HepG2 (cell line): ENCODE measurements around the gene ADGRV1. TPM values are rescaled to one million over a fixed set of nuclear protein-coding genes. Genes with fewer than 3 reads are reported as not detected.

Source experiments
- ATAC-seq: fragments of 200-7000 bp; cut with Tn5 transposase; 3 replicates; pipeline ENCODE4 v1.9.1; 2020; ENCODE audit warnings: mild to moderate bottlenecking, moderate library complexity
- BruUV-seq: library from RNA; stranded (reverse); fragments of 400-500 nt; replicated peaks from 2 replicates; lab custom pipeline; 2021; lab: Mats Ljungman, UMichigan
- CTCF ChIA-PET: fragments of 300-600 bp; formaldehyde crosslinking; extraction: SDS; loops from one replicate; lab custom pipeline; 2021; ENCODE audit warnings: low total read pairs, inconsistent platforms, low intra/inter-chr PET ratio; lab: Yijun Ruan, JAX
- POLR2A ChIA-PET: fragments of 350-600 bp; sonication (Branson Sonifier 250); formaldehyde crosslinking; loops from one replicate; lab custom pipeline; 2020; ENCODE audit warnings: antibody characterized with exemption, inconsistent platforms; lab: Yijun Ruan, JAX
- DNase-seq: peaks from one replicate; pipeline ENCODE4 v3.0.0-alpha.2; 2015; ENCODE audit warnings: low spot score
- FAIRE-seq: peaks from 3 replicates; lab custom pipeline; 2011; peaks lifted over from hg19 to GRCh38; lab: Jason Lieb, UNC
- H2AFZ ChIP-seq: one replicate; pipeline ENCODE4 v1.6.1; 2011; ENCODE audit warnings: low read length, inconsistent platforms
- H3K27ac ChIP-seq: fragments of 300-600 bp; 3 replicates; pipeline ENCODE4 v1.8.0; 2011; ENCODE audit warnings: mixed run types, mild to moderate bottlenecking, mixed read lengths, low read length, inconsistent platforms; ENCODE audit not compliant: insufficient read depth; ENCODE audit errors: extremely low read length
- H3K27me3 ChIP-seq, 2 experiments: fragments of 200-600 bp in 1 of 2; 2 replicates in 1 of 2; 3 replicates in 1 of 2; pipeline versions ENCODE4 v1.6.0 to v1.8.0; 2011; ENCODE audit warnings: low read length in 2 of 2, mild to moderate bottlenecking in 2 of 2, moderate library complexity in 2 of 2, inconsistent platforms in 1 of 2; ENCODE audit not compliant: insufficient read depth in 2 of 2, control insufficient read depth in 1 of 2
- H3K36me3 ChIP-seq, 2 experiments: fragments of 200-600 bp in 1 of 2; replicated peaks in 1 of 2; 2 replicates in 1 of 2; 3 replicates in 1 of 2; pipeline versions ENCODE4 v1.5.1 to v1.8.0; 2011; ENCODE audit warnings: low read length in 2 of 2, inconsistent platforms in 1 of 2; ENCODE audit not compliant: insufficient read depth in 2 of 2, control insufficient read depth in 1 of 2
- H3K4me1 ChIP-seq: 2 replicates; pipeline ENCODE4 v1.5.1; 2012; ENCODE audit warnings: low read length, inconsistent platforms; ENCODE audit not compliant: insufficient read depth
- H3K4me2 ChIP-seq: 2 replicates; pipeline ENCODE4 v1.6.0; 2011; ENCODE audit warnings: low read depth, low read length, inconsistent platforms
- H3K4me3 ChIP-seq, 3 experiments: fragments of 200-600 bp in 1 of 3; sonication (generic), shearing (Covaris generic) in 1 of 3; replicated peaks in 1 of 3; 2 replicates each; pipeline ENCODE4 v1.5.1; 2011 to 2016; ENCODE audit warnings: low read length in 3 of 3, inconsistent platforms in 2 of 3, low read depth in 2 of 3, mild to moderate bottlenecking in 2 of 3, control low read depth in 1 of 3, mixed read lengths in 1 of 3; ENCODE audit not compliant: insufficient read depth in 1 of 3
- H3K79me2 ChIP-seq: one replicate; pipeline ENCODE4 v1.6.1; 2011; ENCODE audit warnings: low read length, inconsistent platforms; ENCODE audit not compliant: insufficient read depth
- H3K9ac ChIP-seq: 2 replicates; pipeline ENCODE4 v1.6.0; 2011; ENCODE audit warnings: mild to moderate bottlenecking, low read depth, low read length, inconsistent platforms; ENCODE audit not compliant: insufficient read depth
- H3K9me3 ChIP-seq: 2 replicates; pipeline ENCODE4 v1.5.1; 2012; ENCODE audit warnings: mild to moderate bottlenecking, low read length
- H4K20me1 ChIP-seq: 2 replicates; pipeline ENCODE4 v1.6.0; 2011; ENCODE audit warnings: inconsistent platforms, mild to moderate bottlenecking, low read length, moderate library complexity; ENCODE audit not compliant: insufficient read depth
- CREM ChIP-seq, 2 experiments: sonication (generic) in 1 of 2; formaldehyde crosslinking in 1 of 2; IDR thresholded peaks; 2 replicates each; pipeline versions ENCODE4 v1.4.0 to v1.6.1; 2016 to 2020; ENCODE audit warnings: antibody characterized with exemption in 1 of 2, mild to moderate bottlenecking in 1 of 2, missing genetic modification reagents in 1 of 2
- GTF2F1 ChIP-seq: fragments of 150-350 bp; IDR thresholded peaks from 2 replicates; pipeline ENCODE4 v1.6.1; 2014; ENCODE audit warnings: low read length
- HDAC6 ChIP-seq: fragments of 200-600 bp; sonication (generic); IDR thresholded peaks from 2 replicates; pipeline ENCODE4 v1.7.0; 2017; ENCODE audit warnings: mild to moderate bottlenecking, antibody characterized with exemption, low read length, low read depth
- HOXA3 ChIP-seq: sonication (generic); formaldehyde crosslinking; IDR thresholded peaks from 2 replicates; pipeline ENCODE4 v1.5.0; 2020; ENCODE audit warnings: missing genetic modification reagents
- RAD21 ChIP-seq: fragments of 450-650 bp; formaldehyde crosslinking; IDR thresholded peaks from 2 replicates; pipeline ENCODE4 v1.5.0; 2020; ENCODE audit warnings: mild to moderate bottlenecking
- REXO4 ChIP-seq: sonication (generic); formaldehyde crosslinking; IDR thresholded peaks from 2 replicates; pipeline ENCODE4 v1.8.0; 2022; ENCODE audit warnings: missing genetic modification reagents, mild to moderate bottlenecking, borderline replicate concordance
- SP140L ChIP-seq: sonication (generic); formaldehyde crosslinking; IDR thresholded peaks from 2 replicates; pipeline ENCODE4 v1.4.0; 2020; ENCODE audit warnings: missing genetic modification reagents, borderline replicate concordance
- WIZ ChIP-seq: sonication (generic); formaldehyde crosslinking; IDR thresholded peaks from 2 replicates; pipeline ENCODE4 v1.5.1; 2020; ENCODE audit warnings: mild to moderate bottlenecking, missing genetic modification reagents
- ZEB1 ChIP-seq: IDR thresholded peaks from 2 replicates; pipeline ENCODE4 v1.6.1; 2012; ENCODE audit warnings: mild to moderate bottlenecking, low read depth, inconsistent platforms; ENCODE audit not compliant: insufficient replicate concordance
- ZFP62 ChIP-seq: sonication (generic); formaldehyde crosslinking; IDR thresholded peaks from 2 replicates; pipeline ENCODE4 v1.4.0; 2020; ENCODE audit warnings: missing genetic modification reagents
- ZKSCAN8 ChIP-seq: IDR thresholded peaks from 2 replicates; pipeline ENCODE4 v1.6.1; 2016; ENCODE audit warnings: borderline replicate concordance, missing genetic modification reagents, missing compliant biosample characterization
- ZNF225 ChIP-seq: sonication (generic); formaldehyde crosslinking; IDR thresholded peaks from 2 replicates; pipeline ENCODE4 v1.4.0; 2020; ENCODE audit warnings: mild to moderate bottlenecking, missing genetic modification reagents
- ZNF317 ChIP-seq: sonication (generic); formaldehyde crosslinking; IDR thresholded peaks from 2 replicates; pipeline ENCODE4 v1.5.0; 2020; ENCODE audit warnings: mild to moderate bottlenecking, missing genetic modification reagents
- ZNF367 ChIP-seq: sonication (generic); formaldehyde crosslinking; IDR thresholded peaks from 2 replicates; pipeline ENCODE4 v1.4.0; 2020; ENCODE audit warnings: missing genetic modification reagents, borderline replicate concordance
- ZNF44 ChIP-seq: sonication (generic); formaldehyde crosslinking; IDR thresholded peaks from 2 replicates; pipeline ENCODE4 v1.5.1; 2020; ENCODE audit warnings: mild to moderate bottlenecking, missing genetic modification reagents
- ZNF557 ChIP-seq: sonication (generic); formaldehyde crosslinking; IDR thresholded peaks from 2 replicates; pipeline ENCODE4 v1.4.0; 2020; ENCODE audit warnings: missing genetic modification reagents
- WGBS: methylation state at CpG from one replicate; pipeline ENCODE4 v1.1.6; 2017; ENCODE audit warnings: low lambda C conversion rate; 5-methylcytosine and 5-hydroxymethylcytosine counted together
- in situ Hi-C: cut with HindIII; loops from 2 replicates; pipeline ENCODE4 v1.10.0; 2017; ENCODE audit warnings: low pct_unique_long_range_greater_than_20kb; ENCODE audit not compliant: extremely low pct_ligation_motif_present
- intact Hi-C: fragments of 100-400 bp; cut with micrococcal nuclease; formaldehyde crosslinking; loops from one replicate; pipeline ENCODE4 v1.10.0; 2022; ENCODE audit not compliant: unreplicated experiment
- polyA plus RNA-seq, 8 experiments: library from polyadenylated mRNA; depleted of rRNA in 3 of 8; stranded (reverse) in 7 of 8; unstranded in 1 of 8; fragments of >200 nt; fragmentation: Illumina TruSeq in 4 of 8; extraction: Trizol in 4 of 8; gene quantifications; 2 replicates each; pipeline versions ENCODE4 v1.2.1 to v1.2.3, GENCODE V29; 2011 to 2016; ENCODE audit warnings: low read depth in 4 of 8, missing spikeins in 1 of 8, mixed read lengths in 1 of 8; ENCODE audit not compliant: insufficient read depth in 1 of 8
- total RNA-seq, 5 experiments: library from RNA; depleted of rRNA; stranded (reverse); fragments of >200 nt; fragmentation: Illumina TruSeq; extraction: Trizol; gene quantifications; 2 replicates each; pipeline ENCODE4 v1.2.3, GENCODE V29; 2016; ENCODE audit warnings: low read depth in 1 of 5
- TF ChIP-seq, protein P1 (sequence below): sonication (generic); formaldehyde crosslinking; IDR thresholded peaks from 2 replicates; pipeline ENCODE4 v1.4.0; 2020; ENCODE audit warnings: mild to moderate bottlenecking, missing genetic modification reagents, borderline replicate concordance
- TF ChIP-seq, protein P2 (sequence below): sonication (generic); formaldehyde crosslinking; IDR thresholded peaks from 2 replicates; pipeline ENCODE4 v1.8.1; 2023; ENCODE audit warnings: mild to moderate bottlenecking, inconsistent platforms, moderate library complexity, missing genetic modification reagents, borderline replicate concordance

The ADGRV1 gene
- total and polyA plus RNA-seq, 2 of the 13 experiments (the other 11 are each of a cell fraction or from before 2014, with no cell fraction given), result 1.7 to 3.9 TPM

DNA sequence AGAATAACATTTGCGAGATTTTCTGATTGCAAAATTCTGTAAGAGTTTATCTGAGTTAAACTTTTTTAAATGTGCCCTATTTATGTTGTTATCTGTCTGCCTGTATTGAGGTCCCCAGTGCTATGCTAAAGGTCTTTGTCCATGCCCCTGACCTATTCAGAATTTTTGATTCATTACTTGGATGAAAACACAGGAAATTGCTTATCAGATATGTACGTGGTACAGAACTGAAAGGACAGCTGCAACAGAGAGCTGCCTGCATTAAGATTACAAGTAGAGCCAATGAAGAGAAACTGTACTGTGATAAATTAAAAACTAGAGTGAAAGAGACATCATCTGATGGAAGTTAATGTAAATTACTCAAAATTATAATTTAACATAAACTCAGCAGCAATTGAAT lies 408.8 kb downstream of the ADGRV1 start (continued):
- TF ChIP-seq, protein P1, sequence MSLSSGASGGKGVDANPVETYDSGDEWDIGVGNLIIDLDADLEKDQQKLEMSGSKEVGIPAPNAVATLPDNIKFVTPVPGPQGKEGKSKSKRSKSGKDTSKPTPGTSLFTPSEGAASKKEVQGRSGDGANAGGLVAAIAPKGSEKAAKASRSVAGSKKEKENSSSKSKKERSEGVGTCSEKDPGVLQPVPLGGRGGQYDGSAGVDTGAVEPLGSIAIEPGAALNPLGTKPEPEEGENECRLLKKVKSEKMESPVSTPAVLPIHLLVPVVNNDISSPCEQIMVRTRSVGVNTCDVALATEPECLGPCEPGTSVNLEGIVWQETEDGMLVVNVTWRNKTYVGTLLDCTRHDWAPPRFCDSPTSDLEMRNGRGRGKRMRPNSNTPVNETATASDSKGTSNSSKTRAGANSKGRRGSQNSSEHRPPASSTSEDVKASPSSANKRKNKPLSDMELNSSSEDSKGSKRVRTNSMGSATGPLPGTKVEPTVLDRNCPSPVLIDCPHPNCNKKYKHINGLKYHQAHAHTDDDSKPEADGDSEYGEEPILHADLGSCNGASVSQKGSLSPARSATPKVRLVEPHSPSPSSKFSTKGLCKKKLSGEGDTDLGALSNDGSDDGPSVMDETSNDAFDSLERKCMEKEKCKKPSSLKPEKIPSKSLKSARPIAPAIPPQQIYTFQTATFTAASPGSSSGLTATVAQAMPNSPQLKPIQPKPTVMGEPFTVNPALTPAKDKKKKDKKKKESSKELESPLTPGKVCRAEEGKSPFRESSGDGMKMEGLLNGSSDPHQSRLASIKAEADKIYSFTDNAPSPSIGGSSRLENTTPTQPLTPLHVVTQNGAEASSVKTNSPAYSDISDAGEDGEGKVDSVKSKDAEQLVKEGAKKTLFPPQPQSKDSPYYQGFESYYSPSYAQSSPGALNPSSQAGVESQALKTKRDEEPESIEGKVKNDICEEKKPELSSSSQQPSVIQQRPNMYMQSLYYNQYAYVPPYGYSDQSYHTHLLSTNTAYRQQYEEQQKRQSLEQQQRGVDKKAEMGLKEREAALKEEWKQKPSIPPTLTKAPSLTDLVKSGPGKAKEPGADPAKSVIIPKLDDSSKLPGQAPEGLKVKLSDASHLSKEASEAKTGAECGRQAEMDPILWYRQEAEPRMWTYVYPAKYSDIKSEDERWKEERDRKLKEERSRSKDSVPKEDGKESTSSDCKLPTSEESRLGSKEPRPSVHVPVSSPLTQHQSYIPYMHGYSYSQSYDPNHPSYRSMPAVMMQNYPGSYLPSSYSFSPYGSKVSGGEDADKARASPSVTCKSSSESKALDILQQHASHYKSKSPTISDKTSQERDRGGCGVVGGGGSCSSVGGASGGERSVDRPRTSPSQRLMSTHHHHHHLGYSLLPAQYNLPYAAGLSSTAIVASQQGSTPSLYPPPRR (CRISPR knock-in tag), result no peak
- TF ChIP-seq ZFP62 (CRISPR knock-in tag) (no peak), ZNF367 (CRISPR knock-in tag) (no peak), REXO4 (CRISPR knock-in tag) (no peak), HOXA3 (CRISPR knock-in tag) (no peak), CREM (IDR thresholded peaks at IDR 0.05) (no peak), CREM (CRISPR knock-in tag; IDR thresholded peaks at IDR 0.05) (no peak), ZNF225 (CRISPR knock-in tag) (no peak), SP140L (CRISPR knock-in tag) (no peak), ZEB1 (no peak)
- TF ChIP-seq, all 625 proteins: peak for 0

DNA sequence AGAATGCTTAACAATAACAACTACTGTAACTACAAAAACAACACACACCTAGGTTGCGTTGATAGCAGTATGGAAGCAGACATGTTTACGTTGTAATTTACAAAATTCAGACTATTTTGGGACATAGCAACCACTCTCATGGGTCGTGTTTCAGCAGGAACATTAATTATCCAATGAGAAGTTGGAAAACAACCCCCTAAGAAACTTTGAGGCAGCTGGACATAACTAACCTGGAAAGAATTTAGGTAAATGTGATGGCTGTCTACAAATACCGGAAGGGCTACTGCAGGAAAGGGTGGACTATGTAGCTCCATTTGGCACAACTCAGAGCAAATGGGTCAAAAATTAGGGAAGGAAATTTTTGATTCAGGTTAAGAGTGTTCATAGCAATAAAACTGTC lies 409.3 kb downstream of the ADGRV1 start:
- ChIA-PET POLR2A (no interaction called here), CTCF (no interaction called here)
- WGBS, result 74% methylated on average over 4 of the region's 4 CpGs
- no TSS peak for BruUV-seq
- no peaks in the 10 kb centered on the region for H3K4me1 ChIP-seq
- no peaks in the 10 kb centered on the region for H3K27me3 ChIP-seq
- no peaks in the 10 kb centered on the region for H3K36me3 ChIP-seq
- no peak overlapping the region for H3K4me2 ChIP-seq
- intact Hi-C loops, result no loop called here
- ATAC-seq (no peak), DNase-seq (no peak), FAIRE-seq (no peak)
- no peak overlapping the region for H3K27ac ChIP-seq
- H4K20me1 ChIP-seq, result no peaks in the 10 kb centered on the region
- no peak overlapping the region for H3K9ac ChIP-seq
- H2AFZ ChIP-seq, result no peak overlapping the region
- peaks cover 10% of the 10 kb centered on the region; the same call in 1 of the 2 replicates for H3K9me3 ChIP-seq
- no peak overlapping the region for H3K4me3 ChIP-seq
- in situ Hi-C loops, result no loop called here
- H3K79me2 ChIP-seq, result no peaks in the 10 kb centered on the region
- no peak for TF ChIP-seq ZKSCAN8 (CRISPR knock-in tag)
- no peak for TF ChIP-seq ZNF44 (CRISPR knock-in tag)
- TF ChIP-seq RAD21 (CRISPR knock-in tag), result no peak
- no peak for TF ChIP-seq GTF2F1
- TF ChIP-seq, protein P2, sequence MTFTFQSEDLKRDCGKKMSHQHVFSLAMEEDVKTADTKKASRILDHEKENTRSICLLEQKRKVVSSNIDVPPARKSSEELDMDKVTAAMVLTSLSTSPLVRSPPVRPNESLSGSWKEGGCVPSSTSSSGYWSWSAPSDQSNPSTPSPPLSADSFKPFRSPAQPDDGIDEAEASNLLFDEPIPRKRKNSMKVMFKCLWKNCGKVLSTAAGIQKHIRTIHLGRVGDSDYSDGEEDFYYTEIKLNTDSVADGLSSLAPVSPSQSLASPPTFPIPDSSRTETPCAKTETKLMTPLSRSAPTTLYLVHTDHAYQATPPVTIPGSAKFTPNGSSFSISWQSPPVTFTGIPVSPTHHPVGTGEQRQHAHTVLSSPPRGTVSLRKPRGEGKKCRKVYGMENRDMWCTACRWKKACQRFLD (CRISPR knock-in tag), result no peak
- no peak for TF ChIP-seq ZNF317 (CRISPR knock-in tag)
- no peak for TF ChIP-seq ZNF557 (CRISPR knock-in tag)
- no peak for TF ChIP-seq WIZ (CRISPR knock-in tag)
- no peak for TF ChIP-seq HDAC6
